ENCODE data around the gene TSN. TPM values are rescaled to one million over a fixed set of nuclear protein-coding genes. Genes with fewer than 3 reads are reported as not detected.
A peak's percentile ranks its signal among the peaks of the same experiment; 100 is the strongest.

TSN gene
- total and polyA plus RNA-seq, 7 donors, result 15.6 to 51.5 (median 36.0) TPM

GRCh38 chr2:121721926-121722325, 33.5 kb upstream of the TSN start:
- Histone ChIP-seq H3K27me3 (no peaks in the 10 kb centered on the region), H3K4me3 (no peak overlapping the region), H3K27ac (no peak overlapping the region), H3K4me1 (no peaks in the 10 kb centered on the region), H3K9me3 (no peaks in the 10 kb centered on the region), H3K36me3 (peaks cover 0 to 6% (median 5%) of the 10 kb centered on the region in 4 donors)
- intact Hi-C loops (cut with DNase I), result no loop called here
- DNase-seq, result peak; percentile 52
- no peak for TF ChIP-seq POLR2AphosphoS5 (IDR thresholded peaks at IDR 0.05)
- no peak for TF ChIP-seq EP300 (IDR thresholded peaks at IDR 0.05)
- TF ChIP-seq, protein P1, sequence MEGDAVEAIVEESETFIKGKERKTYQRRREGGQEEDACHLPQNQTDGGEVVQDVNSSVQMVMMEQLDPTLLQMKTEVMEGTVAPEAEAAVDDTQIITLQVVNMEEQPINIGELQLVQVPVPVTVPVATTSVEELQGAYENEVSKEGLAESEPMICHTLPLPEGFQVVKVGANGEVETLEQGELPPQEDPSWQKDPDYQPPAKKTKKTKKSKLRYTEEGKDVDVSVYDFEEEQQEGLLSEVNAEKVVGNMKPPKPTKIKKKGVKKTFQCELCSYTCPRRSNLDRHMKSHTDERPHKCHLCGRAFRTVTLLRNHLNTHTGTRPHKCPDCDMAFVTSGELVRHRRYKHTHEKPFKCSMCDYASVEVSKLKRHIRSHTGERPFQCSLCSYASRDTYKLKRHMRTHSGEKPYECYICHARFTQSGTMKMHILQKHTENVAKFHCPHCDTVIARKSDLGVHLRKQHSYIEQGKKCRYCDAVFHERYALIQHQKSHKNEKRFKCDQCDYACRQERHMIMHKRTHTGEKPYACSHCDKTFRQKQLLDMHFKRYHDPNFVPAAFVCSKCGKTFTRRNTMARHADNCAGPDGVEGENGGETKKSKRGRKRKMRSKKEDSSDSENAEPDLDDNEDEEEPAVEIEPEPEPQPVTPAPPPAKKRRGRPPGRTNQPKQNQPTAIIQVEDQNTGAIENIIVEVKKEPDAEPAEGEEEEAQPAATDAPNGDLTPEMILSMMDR (IDR thresholded peaks at IDR 0.05), result no peak
- no peak for TF ChIP-seq POLR2A (IDR thresholded peaks at IDR 0.05)
- whole genome bisulfite sequencing, 2 donors, result 52 to 66% methylated on average over 8 of the region's 8 CpGs

DNA sequence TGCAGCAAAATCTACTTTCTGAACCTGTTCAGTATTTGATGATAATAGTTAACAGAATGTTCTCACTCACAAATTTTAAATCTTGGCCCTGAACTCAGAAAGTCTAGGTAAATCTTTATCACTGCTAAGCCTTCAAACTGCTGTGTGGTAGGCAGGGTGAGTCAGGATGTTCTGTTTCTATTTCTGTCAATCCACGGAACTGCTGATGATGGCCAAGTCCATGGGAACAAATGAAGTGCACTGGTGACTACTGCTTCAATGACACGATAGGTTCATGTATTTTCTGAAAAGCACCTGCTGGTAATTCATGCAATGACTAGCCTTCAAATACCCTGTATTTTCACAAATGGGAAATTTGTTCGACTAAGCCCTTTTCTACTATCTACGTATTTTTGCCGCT, 33.0 kb upstream of the TSN start:
- Histone ChIP-seq H3K4me1 (no peaks in the 10 kb centered on the region), H3K27me3 (no peaks in the 10 kb centered on the region), H3K9me3 (no peaks in the 10 kb centered on the region), H3K27ac (no peak overlapping the region), H3K4me3 (no peak overlapping the region), H3K36me3 (peaks cover 0 to 12% (median 11%) of the 10 kb centered on the region in 4 donors)
- TF ChIP-seq, protein P1 (IDR thresholded peaks at IDR 0.05), result no peak
- TF ChIP-seq EP300 (IDR thresholded peaks at IDR 0.05), result no peak
- TF ChIP-seq POLR2AphosphoS5 (IDR thresholded peaks at IDR 0.05), result no peak
- no peak for TF ChIP-seq POLR2A (IDR thresholded peaks at IDR 0.05)
- 76 to 83% methylated on average over 5 of the region's 5 CpGs for WGBS, 2 donors
- intact Hi-C loops (cut with DNase I), result no loop called here
- no peak for DNase-seq

- H3K4me3 ChIP-seq, result no peak overlapping the region
- no peak for DNase-seq
- no peaks in the 10 kb centered on the region for H3K4me1 ChIP-seq
- H3K36me3 ChIP-seq, result peaks cover 0 to 20% (median 16%) of the 10 kb centered on the region in 4 donors
- intact Hi-C loops (cut with DNase I), result no loop called here
- no peaks in the 10 kb centered on the region for H3K9me3 ChIP-seq
- H3K27ac ChIP-seq, result no peak overlapping the region
- 66 to 87% methylated on average over 5 of the region's 5 CpGs for WGBS, 2 donors
- TF ChIP-seq, protein P1 (IDR thresholded peaks at IDR 0.05), result no peak
- no peak for TF ChIP-seq EP300 (IDR thresholded peaks at IDR 0.05)
- no peak for TF ChIP-seq POLR2AphosphoS5 (IDR thresholded peaks at IDR 0.05)
- TF ChIP-seq POLR2A (IDR thresholded peaks at IDR 0.05), result no peak
- no peaks in the 10 kb centered on the region for H3K27me3 ChIP-seq
Measured at GRCh38 chr2:121723316-121723715, 32.1 kb upstream of the TSN start.

DNA sequence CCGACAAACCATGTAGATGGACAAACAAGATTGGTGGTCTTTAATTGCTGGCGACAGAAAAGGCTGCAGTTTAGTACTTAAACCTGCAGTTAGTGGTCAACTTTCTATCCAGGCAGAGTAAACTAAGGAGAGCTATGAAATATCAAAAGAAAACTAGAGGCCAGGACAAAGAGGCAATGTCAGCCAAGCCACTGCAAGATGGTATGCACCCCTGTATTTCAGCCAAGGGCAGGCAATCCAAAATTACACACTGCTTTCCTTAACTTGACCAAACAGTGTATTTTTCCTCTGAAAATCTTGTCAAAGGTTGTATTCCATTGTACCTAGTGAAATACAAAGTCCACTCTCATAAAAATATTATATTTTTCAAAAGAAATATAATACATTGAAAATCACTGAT, 28.1 kb upstream of the TSN start:
- Histone ChIP-seq H3K36me3 (peaks cover 20 to 60% (median 49%) of the 10 kb centered on the region in 4 donors), H3K27ac (no peak overlapping the region), H3K4me3 (no peak overlapping the region), H3K9me3 (no peaks in the 10 kb centered on the region), H3K27me3 (no peaks in the 10 kb centered on the region), H3K4me1 (no peaks in the 10 kb centered on the region)
- WGBS, 2 donors, result 95 to 96% methylated on average over 2 of the region's 2 CpGs
- intact Hi-C loops (cut with DNase I), result no loop called here
- TF ChIP-seq POLR2A (IDR thresholded peaks at IDR 0.05), result no peak
- DNase-seq, result no peak

DNA sequence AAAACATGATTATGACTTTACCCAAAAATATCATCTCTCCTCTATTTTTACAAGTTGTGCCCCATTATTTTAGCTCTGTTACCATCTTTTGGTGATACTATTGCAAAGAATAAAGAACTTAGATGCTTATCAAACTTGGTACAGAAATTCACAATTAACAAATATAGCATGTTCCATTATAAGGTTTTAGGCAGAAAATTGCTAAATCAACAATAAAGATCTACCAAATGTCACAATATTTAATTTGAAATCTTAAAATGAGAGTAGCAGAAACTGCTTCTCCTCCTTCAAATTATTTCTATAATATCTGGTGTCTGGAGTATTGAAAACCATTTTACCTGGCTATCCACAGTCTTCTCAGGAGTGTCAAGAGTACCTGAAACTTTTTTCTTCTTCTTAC, 27.5 kb upstream of the TSN start:
- no peak for TF ChIP-seq POLR2A (IDR thresholded peaks at IDR 0.05)
- TF ChIP-seq EP300 (IDR thresholded peaks at IDR 0.05), result no peak
- no peak for TF ChIP-seq POLR2AphosphoS5 (IDR thresholded peaks at IDR 0.05)
- TF ChIP-seq, protein P1 (IDR thresholded peaks at IDR 0.05), result no peak
- no peak for DNase-seq
- Histone ChIP-seq H3K4me3 (no peak overlapping the region), H3K9me3 (no peaks in the 10 kb centered on the region), H3K27me3 (no peaks in the 10 kb centered on the region), H3K4me1 (no peaks in the 10 kb centered on the region), H3K27ac (no peak overlapping the region), H3K36me3 (peaks cover 20 to 66% (median 51%) of the 10 kb centered on the region in 4 donors)
- intact Hi-C loops (cut with DNase I), result no loop called here
